ENCODE measurements around the gene CAMK2D.

- TF ChIP-seq, protein P1, sequence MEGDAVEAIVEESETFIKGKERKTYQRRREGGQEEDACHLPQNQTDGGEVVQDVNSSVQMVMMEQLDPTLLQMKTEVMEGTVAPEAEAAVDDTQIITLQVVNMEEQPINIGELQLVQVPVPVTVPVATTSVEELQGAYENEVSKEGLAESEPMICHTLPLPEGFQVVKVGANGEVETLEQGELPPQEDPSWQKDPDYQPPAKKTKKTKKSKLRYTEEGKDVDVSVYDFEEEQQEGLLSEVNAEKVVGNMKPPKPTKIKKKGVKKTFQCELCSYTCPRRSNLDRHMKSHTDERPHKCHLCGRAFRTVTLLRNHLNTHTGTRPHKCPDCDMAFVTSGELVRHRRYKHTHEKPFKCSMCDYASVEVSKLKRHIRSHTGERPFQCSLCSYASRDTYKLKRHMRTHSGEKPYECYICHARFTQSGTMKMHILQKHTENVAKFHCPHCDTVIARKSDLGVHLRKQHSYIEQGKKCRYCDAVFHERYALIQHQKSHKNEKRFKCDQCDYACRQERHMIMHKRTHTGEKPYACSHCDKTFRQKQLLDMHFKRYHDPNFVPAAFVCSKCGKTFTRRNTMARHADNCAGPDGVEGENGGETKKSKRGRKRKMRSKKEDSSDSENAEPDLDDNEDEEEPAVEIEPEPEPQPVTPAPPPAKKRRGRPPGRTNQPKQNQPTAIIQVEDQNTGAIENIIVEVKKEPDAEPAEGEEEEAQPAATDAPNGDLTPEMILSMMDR (conservative IDR thresholded peaks at IDR 0.05; ENCODE audit: low read length) = no peak
- no peak for TF ChIP-seq EZH2phosphoT487 (IDR thresholded peaks at IDR 0.05; ENCODE audit: borderline replicate concordance, low read depth, low read length)
These were observed 265.7 kb downstream of the CAMK2D start for GRCh38 chr4:113495790-113496189.

Measured in OCI-LY7 (cell line).